SK-N-MC (cell line): Measurements from ENCODE around the gene ATP6V1F.

Experiments
- DNase-seq: peaks from one replicate; pipeline ENCODE4 v3.0.0-alpha.2; 2011; ENCODE audit warnings: low read depth, low spot score
- H3K27ac ChIP-seq: fragments of 200-600 bp; sonication (generic); 2 replicates; pipeline ENCODE4 v1.5.1; 2016; ENCODE audit warnings: mixed run types
- H3K36me3 ChIP-seq: fragments of 200-600 bp; sonication (generic); 2 replicates; pipeline ENCODE4 v1.6.1; 2017; ENCODE audit warnings: antibody characterized with exemption, low read length, mixed read lengths; ENCODE audit not compliant: insufficient read depth
- H3K4me3 ChIP-seq: fragments of 200-600 bp; sonication (generic); 2 replicates; pipeline ENCODE4 v1.5.1; 2016
- H3K9ac ChIP-seq: fragments of 200-600 bp; sonication (generic); 2 replicates; pipeline ENCODE4 v1.8.0; 2017; ENCODE audit warnings: mixed run types, mixed read lengths; ENCODE audit not compliant: insufficient read length
- H3K9me3 ChIP-seq: fragments of 200-600 bp; sonication (generic); 2 replicates; pipeline ENCODE4 v1.6.1; 2017; ENCODE audit warnings: low read depth, mild to moderate bottlenecking, antibody characterized with exemption, low read length, moderate library complexity, mixed read lengths
- EZH2 ChIP-seq: fragments of 200-600 bp; sonication (generic); IDR thresholded peaks from one replicate; pipeline ENCODE4 v1.6.1; 2017; ENCODE audit warnings: antibody characterized with exemption
- FOXP2 ChIP-seq: optimal IDR thresholded peaks from 2 replicates; pipeline ENCODE3; 2011; ENCODE audit warnings: mild to moderate bottlenecking, moderate library complexity; ENCODE audit not compliant: insufficient read depth; ENCODE audit errors: extremely low read length, control extremely low read depth
- POLR2AphosphoS5 ChIP-seq: IDR thresholded peaks from 2 replicates; pipeline ENCODE4 v1.6.1; 2012; ENCODE audit warnings: mild to moderate bottlenecking, low read depth, low read length, borderline replicate concordance

The ATP6V1F gene

GRCh38 chr7:128903621-128904361, 41.1 kb downstream of the ATP6V1F start:
- TF ChIP-seq EZH2 (no peak), POLR2AphosphoS5 (no peak), FOXP2 (no peak)
- Histone ChIP-seq H3K27ac (no peak overlapping the region), H3K9me3 (no peaks in the 10 kb centered on the region), H3K36me3 (no peaks in the 10 kb centered on the region), H3K9ac (no peak overlapping the region), H3K4me3 (no peak overlapping the region)
- DNase-seq: no peak

GRCh38 chr7:128904381-128905197, 41.9 kb downstream of the ATP6V1F start:
- Histone ChIP-seq H3K27ac (no peak overlapping the region), H3K9me3 (no peaks in the 10 kb centered on the region), H3K36me3 (no peaks in the 10 kb centered on the region), H3K4me3 (no peak overlapping the region), H3K9ac (no peak overlapping the region)
- TF ChIP-seq FOXP2: no peak
- no peak for TF ChIP-seq POLR2AphosphoS5
- no peak for TF ChIP-seq EZH2
- DNase-seq: peak; percentile 22

- DNase-seq: no peak
- Histone ChIP-seq H3K36me3 (no peaks in the 10 kb centered on the region), H3K9ac (no peak overlapping the region), H3K27ac (no peak overlapping the region), H3K4me3 (no peak overlapping the region), H3K9me3 (no peaks in the 10 kb centered on the region)
- TF ChIP-seq EZH2: no peak
- no peak for TF ChIP-seq POLR2AphosphoS5
- TF ChIP-seq FOXP2: no peak
These were observed 43.5 kb downstream of the ATP6V1F start for GRCh38 chr7:128906001-128906765.

- no peak overlapping the region for H3K4me3 ChIP-seq
- no peaks in the 10 kb centered on the region for H3K36me3 ChIP-seq
- TF ChIP-seq FOXP2 (no peak), EZH2 (no peak), POLR2AphosphoS5 (no peak)
- H3K9ac ChIP-seq: no peak overlapping the region
- no peak for DNase-seq
- no peak overlapping the region for H3K27ac ChIP-seq
- no peaks in the 10 kb centered on the region for H3K9me3 ChIP-seq
These were observed 44.3 kb downstream of the ATP6V1F start for GRCh38 chr7:128906766-128907559.

- Histone ChIP-seq H3K27ac (no peak overlapping the region), H3K36me3 (no peaks in the 10 kb centered on the region), H3K9ac (no peak overlapping the region), H3K9me3 (no peaks in the 10 kb centered on the region), H3K4me3 (no peak overlapping the region)
- DNase-seq: no peak
- TF ChIP-seq FOXP2 (no peak), EZH2 (no peak), POLR2AphosphoS5 (no peak)
These were observed 46.3 kb downstream of the ATP6V1F start for GRCh38 chr7:128908750-128909624.

- no peak for DNase-seq
- no peak overlapping the region for H3K27ac ChIP-seq
- no peaks in the 10 kb centered on the region for H3K36me3 ChIP-seq
- H3K9me3 ChIP-seq: no peaks in the 10 kb centered on the region
- TF ChIP-seq FOXP2 (no peak), EZH2 (no peak), POLR2AphosphoS5 (no peak)
- peak overlapping the region; percentile 38; the same call in 1 of the 2 replicates for H3K4me3 ChIP-seq
- no peak overlapping the region for H3K9ac ChIP-seq
These were observed 47.2 kb downstream of the ATP6V1F start for GRCh38 chr7:128909625-128910568.
